Measurements from ENCODE around the gene FXYD2.

The FXYD2 gene

DNA sequence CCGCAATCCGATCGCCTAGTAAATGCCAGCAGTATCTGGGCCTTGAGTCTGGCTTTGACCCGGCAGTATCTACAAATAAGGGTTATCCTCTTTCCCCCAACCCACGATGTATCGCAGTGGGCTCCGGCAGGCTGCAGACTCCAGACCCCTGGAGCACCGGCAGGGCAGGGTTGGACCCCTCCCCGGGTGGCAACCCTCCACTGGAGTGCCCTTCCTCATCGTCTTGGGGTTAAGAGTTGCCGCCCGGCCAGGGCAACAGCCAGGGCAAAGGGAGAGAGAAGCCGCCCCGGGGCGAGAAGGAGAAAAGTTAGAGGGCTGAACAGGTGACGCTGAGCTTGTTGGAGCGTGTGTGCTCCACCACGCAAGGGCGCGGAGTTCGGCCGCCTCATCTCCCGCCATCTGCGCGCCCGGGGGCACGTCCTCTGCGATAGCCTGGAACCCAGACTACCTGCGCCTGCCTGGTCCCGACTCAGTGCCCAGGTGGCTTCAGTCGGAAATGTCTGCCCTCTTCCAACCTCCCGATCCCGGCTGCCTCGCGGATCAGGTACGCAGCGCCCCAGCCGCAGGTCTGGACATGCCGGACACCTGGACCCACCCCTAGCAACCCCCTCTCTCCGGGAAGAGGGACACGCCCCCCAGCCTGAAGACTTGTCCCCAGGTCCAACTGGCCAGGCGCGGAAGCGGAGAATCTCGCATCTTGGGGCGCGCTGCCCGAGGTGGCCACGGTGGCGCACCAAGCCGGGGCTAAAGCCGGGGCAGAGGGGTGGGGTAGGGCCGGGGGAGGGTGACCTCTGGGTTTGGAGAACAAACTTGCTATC is 28.7 kb downstream of the FXYD2 start:
- no peak for DNase-seq

DNA sequence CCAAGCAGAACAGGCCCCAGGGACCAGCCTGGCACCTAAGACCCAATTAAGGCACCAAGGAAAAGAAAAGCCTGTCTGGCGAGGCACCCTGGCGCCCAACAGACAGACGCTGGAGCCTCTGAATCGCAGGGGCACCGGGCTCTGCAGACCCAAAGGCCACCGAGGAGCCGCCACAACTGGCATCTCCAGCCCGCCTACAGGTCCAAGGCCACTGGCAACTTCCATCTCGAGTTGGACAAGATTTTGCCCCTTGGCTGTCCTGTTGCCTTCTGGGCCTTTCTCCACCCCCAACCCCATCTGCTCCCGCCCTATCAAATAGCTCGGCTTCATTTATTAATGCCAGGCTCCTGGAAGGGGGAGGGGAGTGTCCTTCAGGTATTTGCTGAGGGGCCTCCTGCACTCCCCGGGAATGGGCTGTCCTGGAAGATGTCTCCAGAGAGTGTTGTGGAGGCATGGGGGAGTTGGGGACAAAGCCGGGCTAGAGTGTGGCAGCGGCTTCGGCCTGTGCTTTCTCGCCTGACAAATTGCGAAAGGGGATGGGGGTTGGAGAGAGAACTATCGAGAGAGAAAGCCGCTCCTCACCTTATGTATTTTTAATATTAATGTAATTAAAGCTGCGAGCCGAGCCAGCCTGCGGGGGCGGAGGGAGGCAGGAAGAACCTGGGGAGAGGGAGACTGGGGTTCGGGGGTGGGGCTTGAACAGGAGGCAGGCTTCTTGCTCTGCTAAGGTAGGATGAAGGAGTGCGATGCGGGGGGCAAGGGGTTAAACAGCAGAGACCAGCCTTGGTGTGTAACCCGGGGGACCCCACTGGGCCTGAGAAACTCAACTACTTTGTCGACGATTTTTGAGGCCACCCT is 29.5 kb downstream of the FXYD2 start:
- DNase-seq = no peak

DNA sequence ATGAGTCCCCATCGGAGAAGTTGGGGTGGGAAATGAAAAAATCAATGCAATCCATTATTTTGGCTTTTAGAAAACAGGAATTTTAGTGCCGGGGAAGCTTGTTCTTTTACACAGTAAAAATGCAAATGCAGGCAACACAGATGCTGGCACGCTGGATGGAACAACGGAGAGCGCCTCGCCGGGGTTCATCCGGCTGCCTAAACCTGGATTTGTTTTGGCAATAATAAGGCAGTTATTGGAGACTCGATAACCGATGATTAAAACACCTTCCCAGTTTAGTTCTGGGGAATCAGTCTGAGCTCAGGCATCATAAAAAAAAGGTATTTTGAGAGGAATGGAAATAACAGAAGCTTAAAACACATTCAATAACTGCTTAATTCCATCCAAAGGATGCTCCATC is 30.4 kb downstream of the FXYD2 start:
- DNase-seq = no peak

DNA sequence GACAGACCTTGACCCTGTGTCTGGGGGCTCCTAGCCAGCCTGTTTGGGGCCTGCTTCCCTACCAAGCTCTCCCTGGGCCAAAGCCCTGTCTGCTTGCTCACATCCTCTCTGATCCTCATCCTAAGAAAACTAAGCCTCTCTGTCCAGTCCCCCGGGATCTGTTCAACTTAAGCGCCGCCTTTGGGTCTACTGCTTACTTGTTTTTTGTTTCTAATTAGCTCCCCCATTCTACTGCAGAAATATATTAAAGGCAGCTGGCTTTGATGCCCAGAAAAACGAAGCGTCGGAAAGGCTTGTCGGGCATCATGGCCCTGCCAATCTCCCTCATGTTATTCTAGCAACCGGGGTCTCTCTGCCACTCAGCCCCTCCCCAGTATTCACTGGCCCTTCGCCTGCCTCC is 31.0 kb downstream of the FXYD2 start:
- DNase-seq = no peak

DNA sequence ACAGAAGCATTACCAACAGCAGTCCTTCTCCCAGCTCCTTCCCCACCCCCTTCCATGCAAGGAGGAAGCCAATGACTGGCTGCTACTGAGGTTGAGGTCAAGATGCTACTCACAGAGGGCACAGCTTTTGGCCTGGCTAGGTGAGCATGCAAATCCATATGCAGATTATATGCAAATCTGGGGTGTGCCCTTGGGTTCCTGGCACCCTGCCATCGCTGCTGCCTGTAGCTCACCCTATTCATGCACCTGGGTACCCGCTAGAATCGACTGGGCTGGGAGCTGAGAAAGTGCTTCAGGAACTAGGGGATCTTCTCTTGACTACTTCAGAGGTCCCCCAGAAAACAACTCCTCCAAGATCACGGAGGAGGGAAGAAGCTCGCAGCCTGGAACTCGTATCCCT is 31.6 kb downstream of the FXYD2 start:
- no peak for DNase-seq

DNA sequence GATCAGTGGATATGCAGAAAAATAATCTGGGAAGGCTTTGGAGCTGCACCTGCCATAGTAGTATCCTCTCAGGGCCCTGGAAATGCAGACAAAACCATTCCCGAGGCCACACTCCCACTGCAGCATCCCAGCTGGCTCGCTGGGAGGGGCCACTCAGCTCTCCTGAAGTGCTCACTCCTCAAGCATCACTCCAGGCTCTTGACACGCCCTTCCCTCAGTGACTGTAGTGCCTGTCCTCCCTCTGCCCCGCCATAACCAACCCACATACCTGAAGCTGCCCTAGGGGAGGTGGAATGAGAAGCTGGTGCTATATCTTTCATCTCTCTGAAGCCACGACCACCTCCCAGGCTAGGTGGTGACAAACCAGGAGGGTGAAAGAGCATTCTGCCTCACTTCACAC is 32.3 kb downstream of the FXYD2 start:
- DNase-seq = no peak

DNA sequence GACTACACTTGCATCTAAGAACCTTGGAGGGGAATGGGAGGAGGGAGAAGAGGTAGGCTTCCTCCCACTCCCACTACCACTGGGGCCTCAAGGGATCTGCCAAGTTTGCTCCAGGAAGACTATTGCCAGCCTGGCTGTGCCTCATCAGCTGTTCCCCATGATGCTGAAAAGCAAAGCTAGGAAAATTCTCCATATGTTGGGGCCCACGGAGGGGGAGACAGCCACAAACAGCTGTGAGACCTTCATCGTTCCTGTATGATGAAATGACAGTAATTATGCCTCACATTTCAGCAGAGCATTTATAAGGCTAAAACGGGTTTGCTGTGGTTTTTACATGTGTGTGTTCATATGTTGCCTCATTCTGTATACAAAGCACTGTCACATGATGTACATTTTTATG is 34.3 kb downstream of the FXYD2 start:
- DNase-seq = no peak

DNA sequence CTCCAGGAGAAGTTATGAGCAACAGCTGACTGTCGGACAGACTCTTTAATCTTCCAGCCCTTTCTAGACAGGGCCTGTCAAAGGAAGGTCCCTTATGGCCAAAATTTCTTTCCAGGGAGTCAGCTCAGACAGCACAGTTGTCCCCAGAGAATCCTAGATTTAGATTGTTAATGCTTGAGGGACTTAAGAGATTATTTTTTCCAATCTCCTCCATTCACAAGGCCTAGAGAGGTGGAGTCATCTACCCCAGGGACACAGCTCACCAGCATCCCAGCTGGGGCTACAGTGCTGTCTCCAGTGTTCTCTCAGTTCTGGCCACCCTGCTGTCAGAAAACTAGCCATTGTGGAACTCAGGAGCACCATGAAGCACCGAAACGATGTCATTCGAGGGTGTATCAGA is 35.3 kb downstream of the FXYD2 start:
- DNase-seq = no peak

DNA sequence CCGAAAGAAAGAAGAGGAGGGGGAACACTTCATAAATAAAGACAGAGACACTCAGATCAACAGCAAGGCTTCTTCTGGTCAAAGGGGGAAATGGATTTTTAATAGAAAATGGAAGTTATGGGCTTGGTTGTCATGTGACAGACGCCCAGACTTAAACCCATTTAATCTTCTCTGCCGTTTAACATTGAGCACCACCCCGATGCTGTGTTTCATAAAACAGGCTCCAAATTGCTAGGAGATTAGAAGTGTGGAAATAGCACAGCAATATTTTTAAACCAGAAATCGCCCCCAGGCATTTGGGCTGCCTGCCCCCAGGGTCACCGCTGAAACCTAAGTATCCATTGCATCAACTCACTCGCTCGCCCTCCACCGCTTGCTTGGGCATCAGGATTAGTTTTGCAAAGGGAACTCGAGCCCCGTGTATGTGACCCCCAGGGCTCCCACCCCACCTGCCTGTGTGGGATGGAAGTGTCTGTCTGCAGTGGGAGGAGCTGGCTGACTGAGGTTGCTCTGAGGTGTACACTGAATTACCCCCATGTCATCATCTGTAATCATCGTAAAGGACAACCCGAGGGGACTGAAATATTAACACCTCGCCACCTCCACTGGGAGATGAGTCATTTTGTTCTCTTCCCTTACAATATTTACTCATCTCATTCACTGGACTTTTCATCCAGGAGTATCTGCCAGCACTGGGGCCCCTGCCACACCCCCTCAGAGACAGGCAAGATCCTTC is 38.2 kb downstream of the FXYD2 start:
- no peak for DNase-seq

DNA sequence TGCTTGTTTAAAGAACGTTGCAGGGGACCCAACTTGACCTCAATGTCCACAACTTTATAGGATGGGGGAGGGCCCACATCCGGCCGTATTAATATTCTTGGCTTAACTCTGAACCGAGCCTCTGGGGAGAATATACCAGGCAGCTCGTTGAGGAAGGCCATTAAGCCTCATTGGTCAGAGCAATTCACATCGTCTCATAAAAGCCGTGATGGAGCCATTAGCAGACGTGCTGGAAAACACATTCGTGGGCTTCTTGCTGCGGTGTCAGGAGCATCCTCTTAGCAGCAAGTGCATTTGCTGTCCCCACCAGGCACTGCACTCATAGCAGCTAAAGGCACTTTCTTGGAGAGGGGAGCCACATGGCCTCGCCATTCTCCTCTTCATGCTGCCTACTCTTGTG is 42.4 kb downstream of the FXYD2 start:
- DNase-seq = no peak

DNA sequence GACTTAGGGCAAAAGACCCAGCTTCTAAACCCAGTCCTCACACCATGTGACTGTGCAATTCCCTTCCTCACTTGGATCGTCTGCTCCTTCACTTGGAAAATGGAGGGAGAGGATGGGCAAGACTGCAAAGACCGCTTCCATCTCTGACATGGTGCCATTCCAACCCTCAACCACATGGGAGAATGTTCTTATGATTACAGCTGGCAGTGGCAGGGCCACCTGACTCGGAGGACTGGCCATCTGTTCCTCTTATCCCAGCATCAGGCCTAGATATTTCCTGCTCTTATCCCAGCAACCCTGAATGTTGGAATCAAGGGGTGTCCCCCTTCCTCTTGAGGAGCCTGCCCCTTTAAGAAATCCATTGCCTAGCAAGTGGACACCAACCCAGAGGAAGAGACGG is 42.9 kb downstream of the FXYD2 start:
- DNase-seq = no peak

DNA sequence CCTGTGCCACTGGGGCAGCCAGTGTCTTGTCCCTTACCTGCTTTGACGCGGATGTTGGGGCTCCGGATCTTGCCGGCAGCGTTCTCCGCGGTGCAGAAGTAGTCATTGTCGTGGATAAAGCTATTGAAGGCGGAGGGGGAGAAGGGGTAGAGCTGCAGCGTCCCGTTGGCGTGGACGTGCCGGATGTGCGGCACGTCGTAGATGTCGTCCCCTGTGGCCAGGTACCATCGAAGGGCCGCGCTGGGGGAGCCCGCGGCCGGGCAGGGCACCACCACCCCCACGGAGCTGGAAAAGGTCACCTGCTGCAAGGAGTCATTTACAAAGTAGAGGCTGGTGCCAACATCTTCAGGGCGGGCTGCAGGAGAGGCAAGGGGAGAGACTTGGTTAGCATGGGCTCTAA is 44.1 kb downstream of the FXYD2 start:
- DNase-seq = no peak

DNA sequence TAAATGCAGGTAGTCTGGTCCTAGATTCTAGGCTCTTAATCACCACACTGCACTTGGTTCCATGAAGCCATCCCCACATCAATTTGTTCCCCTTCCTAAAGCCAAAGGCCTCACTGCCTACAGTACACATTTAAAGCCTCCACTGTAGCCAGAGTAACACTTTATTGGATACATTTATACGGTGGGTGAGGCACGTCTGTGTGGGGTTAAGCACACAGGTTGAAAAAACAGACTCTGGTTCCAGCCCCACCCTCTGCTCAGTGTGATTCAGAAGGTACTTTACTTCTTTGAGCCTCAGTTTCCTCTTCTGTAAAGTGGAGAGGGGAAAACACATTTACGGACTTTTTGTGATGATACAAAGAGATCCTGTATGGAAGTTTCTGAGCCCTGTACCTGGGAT is 50.0 kb downstream of the FXYD2 start:
- no peak for DNase-seq

DNA sequence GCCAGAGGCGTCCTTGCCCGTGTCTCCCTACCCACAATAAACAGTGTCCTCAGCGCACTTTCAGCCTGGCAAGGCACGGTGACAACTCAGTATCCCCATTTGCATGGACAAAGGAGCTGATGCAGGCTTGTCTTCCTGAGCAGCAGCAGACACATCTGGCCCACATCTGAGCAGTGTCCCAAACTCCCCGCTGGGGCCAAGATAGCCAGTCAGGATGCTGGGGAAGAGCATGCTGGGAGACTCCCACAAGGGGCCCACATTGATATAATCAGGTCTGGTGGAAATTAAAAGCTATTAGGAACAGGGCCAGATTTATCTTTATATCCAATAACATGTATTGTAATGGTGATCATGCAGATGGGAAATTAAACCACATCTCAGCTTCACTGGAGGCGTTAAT is 52.2 kb downstream of the FXYD2 start:
- no peak for DNase-seq

DNA sequence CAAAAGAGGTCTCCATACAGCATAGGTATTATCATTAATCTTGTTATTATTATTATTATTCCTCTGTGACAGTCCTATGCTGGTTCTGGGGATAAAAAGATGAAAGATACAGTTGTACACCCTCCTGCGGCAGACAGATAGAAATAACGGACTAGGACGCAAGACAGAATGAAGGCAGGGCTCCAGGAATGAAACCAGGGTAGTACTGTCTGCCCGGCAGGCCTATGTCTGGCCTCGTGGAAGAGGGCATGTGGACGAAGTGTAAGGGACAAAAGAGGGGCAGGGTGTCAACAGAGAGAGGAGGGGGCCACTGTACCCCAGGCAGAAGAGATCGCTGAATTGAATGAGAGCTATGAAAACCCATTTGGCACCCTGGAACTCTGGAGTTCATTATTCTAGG is 52.7 kb downstream of the FXYD2 start:
- no peak for DNase-seq

DNA sequence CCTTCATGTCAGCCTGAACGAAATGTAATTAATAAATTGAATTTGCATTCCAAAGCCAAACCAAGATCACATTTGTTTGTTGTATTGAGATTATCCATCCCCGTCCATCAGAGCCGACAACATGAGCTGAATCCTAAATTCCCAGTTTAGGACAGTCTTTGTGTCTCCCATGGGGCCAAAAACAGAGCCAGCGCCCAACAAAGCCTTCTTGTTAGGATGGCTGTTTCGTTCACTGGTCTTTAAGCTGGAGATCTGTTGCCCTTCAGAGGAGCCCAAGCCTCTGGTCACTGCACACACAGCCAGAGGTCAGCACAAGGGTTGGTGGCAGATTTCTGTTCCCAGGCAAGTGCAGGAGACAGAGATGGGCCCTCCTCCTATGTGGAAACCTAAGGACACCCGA is 53.3 kb downstream of the FXYD2 start:
- no peak for DNase-seq

DNA sequence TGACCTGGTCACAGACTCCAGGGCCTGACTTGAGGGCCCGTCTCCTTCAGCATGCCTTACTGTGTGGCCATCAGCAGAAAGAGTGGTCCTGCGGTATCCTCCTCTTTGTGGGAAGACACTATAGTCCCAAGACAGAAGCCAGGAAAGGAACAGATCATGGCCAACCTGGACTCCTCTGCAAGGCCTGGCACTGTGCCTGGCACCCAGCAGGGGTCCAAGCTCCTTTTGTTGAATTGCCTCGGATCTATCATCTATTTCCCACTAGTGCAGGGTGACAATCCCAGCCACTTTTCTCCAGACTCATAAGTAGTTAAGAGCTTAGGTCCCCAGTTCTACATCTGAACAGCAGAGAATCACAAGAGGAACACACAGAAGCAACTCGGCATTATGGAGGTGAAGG is 54.5 kb downstream of the FXYD2 start:
- no peak for DNase-seq
